ENCODE results near the gene LILRA1.

DNA sequence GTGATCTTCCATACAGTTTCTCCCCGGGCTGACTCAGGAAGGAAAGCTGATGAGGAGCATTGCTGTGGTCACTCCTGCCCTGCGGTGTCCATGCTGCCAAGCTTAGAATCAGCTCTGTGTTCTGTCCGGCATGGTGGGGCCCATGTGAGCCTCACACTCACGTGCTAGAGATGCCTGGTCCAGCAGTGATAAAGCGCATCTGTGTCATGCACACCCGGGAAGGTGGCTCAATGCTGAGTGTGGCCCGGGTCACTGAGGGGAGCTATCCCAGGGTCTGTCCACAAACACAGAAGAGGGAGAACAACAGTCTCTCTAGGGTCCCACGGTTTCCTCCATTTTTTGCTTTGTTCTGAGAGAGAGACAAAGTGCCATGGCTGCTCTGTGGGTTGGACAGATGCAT lies 33.3 kb downstream of the LILRA1 start:
- TF ChIP-seq, protein P1, sequence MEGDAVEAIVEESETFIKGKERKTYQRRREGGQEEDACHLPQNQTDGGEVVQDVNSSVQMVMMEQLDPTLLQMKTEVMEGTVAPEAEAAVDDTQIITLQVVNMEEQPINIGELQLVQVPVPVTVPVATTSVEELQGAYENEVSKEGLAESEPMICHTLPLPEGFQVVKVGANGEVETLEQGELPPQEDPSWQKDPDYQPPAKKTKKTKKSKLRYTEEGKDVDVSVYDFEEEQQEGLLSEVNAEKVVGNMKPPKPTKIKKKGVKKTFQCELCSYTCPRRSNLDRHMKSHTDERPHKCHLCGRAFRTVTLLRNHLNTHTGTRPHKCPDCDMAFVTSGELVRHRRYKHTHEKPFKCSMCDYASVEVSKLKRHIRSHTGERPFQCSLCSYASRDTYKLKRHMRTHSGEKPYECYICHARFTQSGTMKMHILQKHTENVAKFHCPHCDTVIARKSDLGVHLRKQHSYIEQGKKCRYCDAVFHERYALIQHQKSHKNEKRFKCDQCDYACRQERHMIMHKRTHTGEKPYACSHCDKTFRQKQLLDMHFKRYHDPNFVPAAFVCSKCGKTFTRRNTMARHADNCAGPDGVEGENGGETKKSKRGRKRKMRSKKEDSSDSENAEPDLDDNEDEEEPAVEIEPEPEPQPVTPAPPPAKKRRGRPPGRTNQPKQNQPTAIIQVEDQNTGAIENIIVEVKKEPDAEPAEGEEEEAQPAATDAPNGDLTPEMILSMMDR (IDR thresholded peaks at IDR 0.05) = no peak
- no peak for TF ChIP-seq POLR2A (IDR thresholded peaks at IDR 0.05)
